PC-3 (cell line): Measurements from ENCODE around the gene HSPH1. TPM values are rescaled to one million over a fixed set of nuclear protein-coding genes. Genes with fewer than 3 reads are reported as not detected.

Experiments
- ATAC-seq: fragments of 200-7000 bp; cut with Tn5 transposase; 2 replicates; pipeline ENCODE4 v1.9.1; 2020; ENCODE audit warnings: mild to moderate bottlenecking, moderate library complexity
- BruUV-seq: library from RNA; stranded (reverse); fragments of 400-500 nt; replicated peaks from 2 replicates; lab custom pipeline; 2021; lab: Mats Ljungman, UMichigan
- CTCF ChIA-PET: fragments of 300-600 bp; sonication (Branson Sonifier 250); formaldehyde crosslinking; loops from one replicate; lab custom pipeline; 2022; ENCODE audit warnings: antibody characterized with exemption; lab: Charles Lee
- POLR2A ChIA-PET: fragments of 300-600 bp; sonication (Branson Sonifier 250); formaldehyde crosslinking; loops from one replicate; lab custom pipeline; 2022; ENCODE audit warnings: antibody characterized with exemption; ENCODE audit not compliant: unreplicated experiment; lab: Charles Lee
- DNase-seq: peaks from one replicate; pipeline ENCODE4 v3.0.0-alpha.2; 2015
- H2AFZ ChIP-seq: fragments of 300-600 bp; sonication (generic); 2 replicates; pipeline ENCODE4 v1.6.0; 2016; ENCODE audit warnings: antibody characterized with exemption, low read length
- H3F3A ChIP-seq: fragments of 300-600 bp; sonication (generic); one replicate; pipeline ENCODE4 v1.6.0; 2017; ENCODE audit warnings: antibody characterized with exemption, low read length, control low read depth, mild to moderate bottlenecking; ENCODE audit not compliant: unreplicated experiment
- H3K27ac ChIP-seq: fragments of 300-600 bp; sonication (generic); 2 replicates; pipeline ENCODE4 v1.5.1; 2016; ENCODE audit warnings: mild to moderate bottlenecking, low read length
- H3K27me3 ChIP-seq: fragments of 300-600 bp; sonication (generic); 2 replicates; pipeline ENCODE4 v1.6.1; 2016; ENCODE audit warnings: low read length, mixed read lengths
- H3K36me3 ChIP-seq: fragments of 300-600 bp; sonication (generic); 2 replicates; pipeline ENCODE4 v1.6.1; 2016; ENCODE audit warnings: low read depth, mixed run types, low read length, mixed read lengths
- H3K4me1 ChIP-seq: fragments of 300-600 bp; sonication (generic); 2 replicates; pipeline ENCODE4 v1.5.1; 2016; ENCODE audit warnings: low read length; ENCODE audit not compliant: insufficient read depth
- H3K4me2 ChIP-seq: fragments of 300-600 bp; sonication (generic); 2 replicates; pipeline ENCODE4 v1.6.0; 2016; ENCODE audit warnings: low read length
- H3K4me3 ChIP-seq: fragments of 300-600 bp; sonication (generic); 2 replicates; pipeline ENCODE4 v1.5.1; 2016; ENCODE audit warnings: mild to moderate bottlenecking, low read length, mixed read lengths
- H3K79me2 ChIP-seq: fragments of 300-600 bp; sonication (generic); 2 replicates; pipeline ENCODE4 v1.6.1; 2017; ENCODE audit warnings: low read length, mixed read lengths
- H3K9ac ChIP-seq: fragments of 300-600 bp; sonication (generic); 2 replicates; pipeline ENCODE4 v1.6.0; 2016; ENCODE audit warnings: mild to moderate bottlenecking, low read length
- H3K9me2 ChIP-seq: fragments of 300-600 bp; sonication (generic); replicated peaks from 2 replicates; pipeline ENCODE4 v1.6.1; 2016; ENCODE audit warnings: mixed run types, low read length, mixed read lengths
- H3K9me3 ChIP-seq: fragments of 300-600 bp; sonication (generic); 2 replicates; pipeline ENCODE4 v1.6.1; 2016; ENCODE audit warnings: low read length, mixed read lengths
- H4K20me1 ChIP-seq: fragments of 300-600 bp; sonication (generic); 2 replicates; pipeline ENCODE4 v1.6.1; 2016; ENCODE audit warnings: low read length, mixed read lengths
- EZH2 ChIP-seq: fragments of 300-600 bp; sonication (generic); IDR thresholded peaks from one replicate; pipeline ENCODE4 v1.6.1; 2017; ENCODE audit warnings: antibody characterized with exemption, mild to moderate bottlenecking, low read length; ENCODE audit not compliant: unreplicated experiment
- EZH2phosphoT487 ChIP-seq: fragments of 300-600 bp; sonication (generic); IDR thresholded peaks from 2 replicates; pipeline ENCODE4 v1.6.1; 2018; ENCODE audit warnings: mild to moderate bottlenecking, antibody characterized with exemption, low read length, borderline replicate concordance
- intact Hi-C: fragments of 100-400 bp; cut with micrococcal nuclease; formaldehyde crosslinking; loops from 2 replicates; pipeline ENCODE4 v1.9.0; 2023
- total RNA-seq: library from RNA; depleted of rRNA; stranded (reverse); fragments of >200 nt; gene quantifications from 2 replicates; pipeline ENCODE4 v1.2.3, GENCODE V29; 2014; rRNA removed
- TF ChIP-seq, protein P1 (sequence below): fragments of 300-600 bp; sonication (generic); conservative IDR thresholded peaks from 2 replicates; pipeline ENCODE4 v1.5.1; 2017; ENCODE audit warnings: antibody characterized with exemption, low read depth, mild to moderate bottlenecking, low read length

HSPH1 gene
- total RNA-seq, 1 experiment from 2014 or later, result 83.7 TPM

DNA sequence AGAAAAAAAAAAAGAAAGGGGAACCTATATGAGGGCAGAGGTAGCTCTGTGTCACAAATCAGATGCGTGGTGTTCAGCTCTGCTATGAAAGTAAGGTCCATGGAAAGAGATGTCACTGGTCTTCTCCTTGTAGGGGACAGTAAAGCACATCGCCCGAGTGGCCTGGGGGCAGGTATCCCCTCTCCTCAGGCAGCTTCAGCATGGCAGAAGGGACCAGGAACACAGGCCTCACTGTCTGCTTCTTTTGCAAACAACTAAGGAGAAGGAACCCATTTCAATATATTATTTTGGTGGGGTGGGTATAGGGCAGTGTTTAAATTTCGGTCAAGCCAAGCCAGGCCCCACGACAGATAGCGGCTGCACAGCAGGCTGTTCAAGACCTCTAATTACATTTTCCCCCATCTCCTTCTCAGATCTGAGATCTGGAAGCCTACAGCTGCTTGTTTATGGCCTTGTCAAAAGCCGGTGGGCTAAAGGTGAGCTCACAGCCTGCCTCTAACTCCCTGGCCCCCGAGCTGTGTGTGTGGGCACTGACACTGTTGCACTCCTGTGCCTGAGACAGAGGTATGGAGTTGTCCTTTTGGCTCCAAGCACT lies 72.8 kb downstream of the HSPH1 start:
- ATAC-seq (no peak), DNase-seq (no peak)
- no peaks in the 10 kb centered on the region for H3F3A ChIP-seq
- peaks cover 36% of the 10 kb centered on the region for H3K27me3 ChIP-seq
- no peak overlapping the region for H3K4me3 ChIP-seq
- H2AFZ ChIP-seq, result no peak overlapping the region
- H3K9me3 ChIP-seq, result no peaks in the 10 kb centered on the region
- intact Hi-C loops, result no loop called here
- no peak overlapping the region for H3K4me2 ChIP-seq
- TF ChIP-seq, protein P1, sequence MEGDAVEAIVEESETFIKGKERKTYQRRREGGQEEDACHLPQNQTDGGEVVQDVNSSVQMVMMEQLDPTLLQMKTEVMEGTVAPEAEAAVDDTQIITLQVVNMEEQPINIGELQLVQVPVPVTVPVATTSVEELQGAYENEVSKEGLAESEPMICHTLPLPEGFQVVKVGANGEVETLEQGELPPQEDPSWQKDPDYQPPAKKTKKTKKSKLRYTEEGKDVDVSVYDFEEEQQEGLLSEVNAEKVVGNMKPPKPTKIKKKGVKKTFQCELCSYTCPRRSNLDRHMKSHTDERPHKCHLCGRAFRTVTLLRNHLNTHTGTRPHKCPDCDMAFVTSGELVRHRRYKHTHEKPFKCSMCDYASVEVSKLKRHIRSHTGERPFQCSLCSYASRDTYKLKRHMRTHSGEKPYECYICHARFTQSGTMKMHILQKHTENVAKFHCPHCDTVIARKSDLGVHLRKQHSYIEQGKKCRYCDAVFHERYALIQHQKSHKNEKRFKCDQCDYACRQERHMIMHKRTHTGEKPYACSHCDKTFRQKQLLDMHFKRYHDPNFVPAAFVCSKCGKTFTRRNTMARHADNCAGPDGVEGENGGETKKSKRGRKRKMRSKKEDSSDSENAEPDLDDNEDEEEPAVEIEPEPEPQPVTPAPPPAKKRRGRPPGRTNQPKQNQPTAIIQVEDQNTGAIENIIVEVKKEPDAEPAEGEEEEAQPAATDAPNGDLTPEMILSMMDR, result no peak
- TF ChIP-seq EZH2phosphoT487, result no peak
- no peak for TF ChIP-seq EZH2
- no peaks in the 10 kb centered on the region for H3K79me2 ChIP-seq
- BruUV-seq, result no TSS peak
- H3K4me1 ChIP-seq, result no peaks in the 10 kb centered on the region
- ChIA-PET CTCF (no interaction called here), POLR2A (no interaction called here)
- no peak overlapping the region for H3K9ac ChIP-seq
- no peak overlapping the region for H3K27ac ChIP-seq
- H4K20me1 ChIP-seq, result no peaks in the 10 kb centered on the region
- no peaks in the 10 kb centered on the region for H3K36me3 ChIP-seq
- H3K9me2 ChIP-seq, result no peaks in the 10 kb centered on the region

Other genes with a start within 250 kb of the HSPH1 start
- not detected in 2 replicates for gene TEX26, start 229.2 kb downstream of the HSPH1 start, total RNA-seq
- 3.2 TPM in 2 replicates for gene B3GLCT, start 38.1 kb upstream of the HSPH1 start, total RNA-seq